ENCODE data around the gene DCLK2.

Gene DCLK2

GRCh38 chr4:150047546-150047945 is 30.7 kb upstream of the DCLK2 start:
- DNase-seq (ENCODE audit: low read depth), result no peak
- no peak overlapping the region for H3K4me3 ChIP-seq (ENCODE audit: low read depth, low read length)
- no peak for TF ChIP-seq MYC (IDR thresholded peaks at IDR 0.05; ENCODE audit: low read depth, low read length)

GRCh38 chr4:150049682-150050081 is 28.6 kb upstream of the DCLK2 start:
- DNase-seq (ENCODE audit: low read depth), result no peak
- H3K4me3 ChIP-seq (ENCODE audit: low read depth, low read length), result no peak overlapping the region

GRCh38 chr4:150050566-150050965 is 27.7 kb upstream of the DCLK2 start:
- no peak overlapping the region for H3K4me3 ChIP-seq (ENCODE audit: low read depth, low read length)
- no peak for TF ChIP-seq MAX (IDR thresholded peaks at IDR 0.05; ENCODE audit: low read depth, low read length)
- no peak for TF ChIP-seq CTCF (IDR thresholded peaks at IDR 0.05; ENCODE audit: low read depth, low read length)
- no peak for TF ChIP-seq MYC (IDR thresholded peaks at IDR 0.05; ENCODE audit: low read depth, low read length)
- no peak for TF ChIP-seq POLR2A (IDR thresholded peaks at IDR 0.05; ENCODE audit: extremely low read depth, insufficient read length)
- DNase-seq (ENCODE audit: low read depth), result no peak

More at GRCh38 chr4:150049682-150050081, 28.6 kb upstream of the DCLK2 start:
- TF ChIP-seq MYC (IDR thresholded peaks at IDR 0.05; ENCODE audit: low read depth, low read length), result no peak
- no peak for TF ChIP-seq CTCF (IDR thresholded peaks at IDR 0.05; ENCODE audit: low read depth, low read length)
- TF ChIP-seq MAX (IDR thresholded peaks at IDR 0.05; ENCODE audit: low read depth, low read length), result no peak
- TF ChIP-seq POLR2A (IDR thresholded peaks at IDR 0.05; ENCODE audit: extremely low read depth, insufficient read length), result no peak

GRCh38 chr4:150051111-150051510 is 27.1 kb upstream of the DCLK2 start:
- H3K4me3 ChIP-seq (ENCODE audit: low read depth, low read length), result no peak overlapping the region
- no peak for DNase-seq (ENCODE audit: low read depth)
- TF ChIP-seq MAX (IDR thresholded peaks at IDR 0.05; ENCODE audit: low read depth, low read length) (no peak), POLR2A (IDR thresholded peaks at IDR 0.05; ENCODE audit: extremely low read depth, insufficient read length) (no peak)

GRCh38 chr4:150055467-150055866 is 22.8 kb upstream of the DCLK2 start:
- no peak for DNase-seq (ENCODE audit: low read depth)
- H3K4me3 ChIP-seq (ENCODE audit: low read depth, low read length), result no peak overlapping the region
- TF ChIP-seq MAX (IDR thresholded peaks at IDR 0.05; ENCODE audit: low read depth, low read length) (no peak), POLR2A (IDR thresholded peaks at IDR 0.05; ENCODE audit: extremely low read depth, insufficient read length) (no peak), MYC (IDR thresholded peaks at IDR 0.05; ENCODE audit: low read depth, low read length) (no peak), CTCF (IDR thresholded peaks at IDR 0.05; ENCODE audit: low read depth, low read length) (no peak)

- TF ChIP-seq MAX (IDR thresholded peaks at IDR 0.05; ENCODE audit: low read depth, low read length) (no peak), MYC (IDR thresholded peaks at IDR 0.05; ENCODE audit: low read depth, low read length) (no peak), CTCF (IDR thresholded peaks at IDR 0.05; ENCODE audit: low read depth, low read length) (no peak), POLR2A (IDR thresholded peaks at IDR 0.05; ENCODE audit: extremely low read depth, insufficient read length) (no peak)
- no peak overlapping the region for H3K4me3 ChIP-seq (ENCODE audit: low read depth, low read length)
- DNase-seq (ENCODE audit: low read depth), result no peak
Observed at GRCh38 chr4:150056569-150056968, 21.7 kb upstream of the DCLK2 start.

GRCh38 chr4:150061086-150061776 is 17.0 kb upstream of the DCLK2 start:
- no peak for TF ChIP-seq CTCF (IDR thresholded peaks at IDR 0.05; ENCODE audit: low read depth, low read length)
- TF ChIP-seq MAX (IDR thresholded peaks at IDR 0.05; ENCODE audit: low read depth, low read length), result no peak
- TF ChIP-seq MYC (IDR thresholded peaks at IDR 0.05; ENCODE audit: low read depth, low read length), result no peak
- no peak for TF ChIP-seq POLR2A (IDR thresholded peaks at IDR 0.05; ENCODE audit: extremely low read depth, insufficient read length)
- H3K4me3 ChIP-seq (ENCODE audit: low read depth, low read length), result no peak overlapping the region
- DNase-seq (ENCODE audit: low read depth), result no peak
